Measurements from ENCODE around the gene HBS1L.

DNA sequence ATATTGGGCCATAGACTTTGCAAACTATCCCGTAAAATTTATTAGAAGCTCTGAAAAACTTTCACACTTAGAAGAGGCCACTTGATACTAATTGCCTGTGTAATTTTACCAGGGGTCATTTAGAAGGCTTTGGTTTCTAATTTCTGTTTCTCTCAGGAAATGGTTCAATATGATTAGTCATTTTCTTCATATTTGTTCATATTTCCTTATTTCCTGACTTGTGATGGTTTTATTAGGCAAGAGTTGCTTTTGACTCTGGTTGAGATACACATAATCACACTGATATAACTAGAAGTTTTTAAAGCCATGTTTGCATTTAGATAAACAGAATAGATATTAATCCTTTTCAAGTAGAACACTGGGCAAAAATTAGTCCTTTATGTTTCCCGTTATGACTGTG lies 11.8 kb upstream of the HBS1L start:
- TF ChIP-seq, protein P1, sequence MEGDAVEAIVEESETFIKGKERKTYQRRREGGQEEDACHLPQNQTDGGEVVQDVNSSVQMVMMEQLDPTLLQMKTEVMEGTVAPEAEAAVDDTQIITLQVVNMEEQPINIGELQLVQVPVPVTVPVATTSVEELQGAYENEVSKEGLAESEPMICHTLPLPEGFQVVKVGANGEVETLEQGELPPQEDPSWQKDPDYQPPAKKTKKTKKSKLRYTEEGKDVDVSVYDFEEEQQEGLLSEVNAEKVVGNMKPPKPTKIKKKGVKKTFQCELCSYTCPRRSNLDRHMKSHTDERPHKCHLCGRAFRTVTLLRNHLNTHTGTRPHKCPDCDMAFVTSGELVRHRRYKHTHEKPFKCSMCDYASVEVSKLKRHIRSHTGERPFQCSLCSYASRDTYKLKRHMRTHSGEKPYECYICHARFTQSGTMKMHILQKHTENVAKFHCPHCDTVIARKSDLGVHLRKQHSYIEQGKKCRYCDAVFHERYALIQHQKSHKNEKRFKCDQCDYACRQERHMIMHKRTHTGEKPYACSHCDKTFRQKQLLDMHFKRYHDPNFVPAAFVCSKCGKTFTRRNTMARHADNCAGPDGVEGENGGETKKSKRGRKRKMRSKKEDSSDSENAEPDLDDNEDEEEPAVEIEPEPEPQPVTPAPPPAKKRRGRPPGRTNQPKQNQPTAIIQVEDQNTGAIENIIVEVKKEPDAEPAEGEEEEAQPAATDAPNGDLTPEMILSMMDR (IDR thresholded peaks at IDR 0.05; ENCODE audit: borderline replicate concordance, extremely low read depth, low read length, poor library complexity, severe bottlenecking) = no peak
- no peak for TF ChIP-seq EZH2 (IDR thresholded peaks at IDR 0.05; ENCODE audit: borderline replicate concordance, low read depth, low read length, severe bottlenecking)

All from DND-41 (cell line).